DMS153 (cell line): ENCODE data around the gene YWHAE.
"Not testable (repeated sequence)": the region's sequence is repeated elsewhere in the genome, so short reads cannot be mapped to it uniquely, and the experiment has no call there.

Source experiments
- DNase-seq: peaks from one replicate; lab custom pipeline; 2025; lab: John Stamatoyannopoulos, UW

The YWHAE gene

DNA sequence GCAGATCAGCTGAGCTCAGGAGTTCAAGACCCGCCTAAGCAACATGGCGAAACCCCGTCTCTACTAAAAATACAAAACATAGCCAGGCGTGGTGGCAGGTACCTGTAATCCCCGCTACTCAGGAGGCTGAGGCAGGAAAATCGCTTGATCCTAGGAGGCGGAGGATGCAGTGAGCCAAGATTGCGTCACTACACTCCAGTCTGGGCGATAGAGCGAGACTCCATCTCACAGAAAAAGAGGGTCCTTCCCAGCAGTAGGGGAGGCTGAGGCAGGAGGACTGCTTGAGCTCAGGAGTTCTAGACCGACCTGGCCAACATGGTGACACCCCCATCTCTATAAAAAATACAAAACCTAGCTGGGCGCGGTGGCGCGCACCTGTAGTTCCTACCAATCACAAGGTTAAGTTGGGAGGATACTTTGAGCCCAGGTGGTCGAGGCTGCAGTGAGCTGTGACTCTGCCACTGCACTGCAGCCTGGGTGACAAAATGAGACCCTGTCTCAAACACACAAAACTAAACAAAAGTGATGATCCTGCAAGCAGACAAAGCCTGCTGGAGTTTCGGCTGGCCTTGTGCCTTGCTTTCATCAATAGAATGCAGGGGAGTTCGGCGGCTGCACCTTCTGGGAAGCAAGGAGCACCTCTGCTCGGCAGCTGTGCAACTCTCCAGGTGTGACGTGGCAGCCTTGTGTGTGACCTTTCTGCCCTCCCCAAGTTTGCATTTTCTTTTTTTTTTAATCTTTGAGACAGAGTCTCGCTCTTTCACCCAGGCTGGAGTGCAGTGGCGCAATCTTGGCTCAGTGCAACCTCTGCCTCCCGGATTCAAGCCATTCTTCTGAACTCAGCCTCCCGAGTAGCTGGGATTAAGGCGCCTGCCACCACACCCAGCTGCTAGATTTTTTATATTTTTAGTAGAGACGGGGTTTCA, 12.4 kb upstream of the YWHAE start:
- no peak for DNase-seq

DNA sequence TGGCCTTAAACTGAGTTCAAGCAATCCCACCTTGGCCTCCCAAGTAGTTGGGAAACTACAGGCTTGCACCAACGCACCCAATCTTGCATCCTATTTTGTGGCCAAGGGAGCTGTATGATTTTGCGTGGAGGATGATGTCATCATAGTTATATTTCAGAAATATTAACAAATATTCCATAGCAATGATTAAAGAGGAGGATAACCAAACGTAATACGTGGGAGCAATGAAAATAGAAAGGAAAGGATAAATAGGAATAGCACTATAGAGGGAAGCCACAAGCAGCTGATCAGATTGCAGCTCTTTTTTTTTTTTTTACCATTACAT, 2.2 kb upstream of the YWHAE start:
- no peak for DNase-seq

DNA sequence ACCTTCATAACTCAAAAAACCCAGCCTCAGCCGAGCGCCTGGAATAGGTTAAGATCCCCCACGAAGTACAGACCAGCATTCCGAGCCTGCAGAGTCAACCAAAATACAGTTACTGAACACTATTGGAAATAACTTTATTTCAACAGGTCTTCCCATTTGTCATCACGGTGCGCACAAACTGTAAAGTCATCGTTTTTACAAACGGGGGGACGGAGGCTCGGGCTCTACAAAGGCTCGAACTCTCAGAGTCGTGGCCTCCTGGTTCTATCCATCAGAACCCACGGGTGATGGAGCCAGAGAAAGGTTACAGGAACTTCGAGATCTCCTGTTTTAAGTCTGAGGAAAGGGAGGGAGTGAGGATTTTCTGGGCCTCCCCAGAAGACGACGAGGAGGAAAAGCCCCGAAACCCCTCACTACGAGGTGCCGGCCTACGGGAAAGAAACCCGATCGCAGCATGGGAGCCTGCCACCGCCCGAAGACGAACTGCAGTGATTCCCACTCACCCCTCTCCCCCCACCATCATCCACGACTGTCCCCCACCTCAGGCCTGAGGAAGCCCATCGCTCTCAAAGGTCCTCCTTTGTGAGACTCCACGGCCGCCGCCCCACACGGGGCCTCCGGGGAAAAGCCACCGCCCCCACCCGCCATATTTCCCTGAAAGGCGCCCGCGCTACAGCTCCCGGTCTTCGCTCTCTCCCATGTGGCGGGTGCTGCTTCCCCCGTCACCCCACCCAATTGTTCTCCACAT, 917 bp downstream of the YWHAE start:
- DNase-seq, result no peak

DNA sequence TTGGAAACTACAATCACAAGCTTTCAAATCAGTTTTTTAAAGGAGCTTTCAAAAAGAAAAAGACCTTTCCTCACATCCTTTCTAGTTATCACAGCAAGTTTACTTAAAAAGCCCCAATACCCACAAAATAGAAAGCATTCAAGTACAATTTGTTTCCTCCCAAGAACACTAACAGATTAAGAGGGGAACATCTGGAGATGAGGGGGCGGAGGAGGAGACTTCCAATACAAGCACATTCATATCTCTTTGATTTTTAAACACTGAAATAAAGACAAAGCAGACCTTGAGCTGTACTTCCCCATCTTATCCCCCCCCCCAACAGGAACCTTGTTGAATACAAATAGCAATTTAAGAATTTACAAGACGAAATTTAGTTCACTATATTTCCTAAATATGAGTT, 2.0 kb downstream of the YWHAE start:
- DNase-seq, result no peak

DNA sequence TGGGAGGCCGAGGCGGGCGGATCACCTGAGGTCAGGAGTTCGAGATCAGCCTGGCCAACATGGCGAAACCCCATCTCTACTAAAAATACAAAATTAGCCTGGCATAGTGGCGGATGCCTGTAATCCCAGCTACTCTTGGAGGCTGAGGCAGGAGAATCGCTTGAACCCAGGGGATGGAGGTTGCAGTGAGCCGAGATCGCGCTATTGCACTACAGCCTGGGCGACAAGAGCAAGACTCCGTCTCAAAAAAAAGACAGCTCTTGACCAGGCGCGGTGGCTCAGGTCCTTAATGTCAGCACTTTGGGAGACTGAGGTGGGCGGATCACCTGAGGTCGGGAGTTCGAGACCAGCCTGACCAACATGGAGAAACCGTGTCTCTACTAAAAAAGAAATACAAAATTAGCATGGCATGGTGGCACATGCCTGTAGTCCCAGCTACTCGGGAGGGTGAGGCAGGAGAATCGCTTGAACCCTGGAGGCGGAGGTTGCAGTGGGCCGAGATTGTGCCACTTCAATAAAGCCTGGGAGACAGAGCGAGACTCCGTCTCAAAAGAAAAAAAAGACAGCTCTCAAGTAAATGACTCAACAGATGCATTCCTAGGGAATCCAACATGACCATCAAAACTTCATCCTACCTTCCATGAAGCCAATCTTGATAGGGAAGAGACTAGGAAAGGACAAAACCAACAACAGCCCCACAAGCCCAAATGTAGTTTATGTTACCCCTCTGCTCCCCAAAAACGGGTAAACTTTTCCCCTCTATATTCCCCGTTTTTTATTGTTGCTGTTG, 4.0 kb downstream of the YWHAE start:
- not testable (repeated sequence) for DNase-seq

DNA sequence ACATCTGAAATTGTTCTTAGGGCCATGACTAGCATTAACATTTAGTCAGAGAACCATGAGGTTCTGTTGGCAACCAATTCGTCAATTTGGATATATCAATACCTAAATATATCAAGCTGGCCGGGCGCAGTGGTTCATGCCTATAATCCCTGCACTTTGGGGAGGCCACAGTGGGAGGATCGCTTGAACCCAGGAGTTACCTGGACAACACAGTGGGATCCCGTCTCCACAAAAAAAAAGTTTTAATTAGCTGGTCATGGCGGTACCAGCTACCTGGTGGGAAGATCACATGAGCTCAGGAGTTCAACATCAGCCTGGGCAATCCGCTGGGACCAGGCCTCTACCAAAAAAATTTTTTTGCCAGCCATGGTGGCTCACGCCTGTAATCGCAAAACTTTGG, 8.4 kb downstream of the YWHAE start:
- no peak for DNase-seq

DNA sequence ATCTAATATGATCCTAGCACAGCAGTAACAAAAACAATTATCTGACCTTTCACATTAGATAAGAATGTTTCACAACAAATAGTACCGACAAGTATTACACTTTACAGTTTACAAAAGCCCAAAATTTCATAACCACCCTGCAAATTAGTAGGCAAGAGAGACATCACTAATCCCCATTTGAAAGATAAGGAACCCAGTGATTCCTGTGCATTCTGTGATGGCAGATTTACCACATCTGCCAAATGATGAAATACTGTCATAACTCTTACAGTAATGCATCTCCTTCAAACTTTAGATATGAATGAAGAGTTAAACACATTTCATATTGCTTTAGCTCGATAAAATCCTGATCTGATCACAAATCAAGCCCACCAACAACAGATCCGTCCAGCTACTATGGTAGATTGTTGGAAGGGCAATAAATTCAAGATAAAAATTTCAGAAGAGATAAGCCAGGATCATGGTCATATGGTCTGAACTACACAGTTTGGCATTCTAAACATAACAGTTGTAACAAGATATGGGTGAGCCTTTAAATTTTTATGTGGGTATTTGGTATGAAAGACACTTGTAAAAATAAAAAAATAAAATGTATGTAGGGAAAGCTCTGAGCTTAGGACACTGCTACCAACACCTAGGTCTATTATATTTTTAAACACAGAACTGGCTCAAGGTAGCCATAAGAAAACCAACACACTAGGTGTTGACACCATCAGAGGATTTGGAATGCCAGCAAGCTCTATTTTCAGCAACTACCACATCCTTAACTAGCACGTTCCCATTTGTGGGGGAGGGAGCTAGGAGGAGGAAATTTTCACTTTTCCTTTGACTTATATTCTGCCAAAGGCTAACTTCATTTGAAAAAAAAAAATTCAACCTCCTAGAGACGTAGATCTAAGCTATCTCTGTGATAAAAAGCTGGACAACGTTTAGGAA, 9.3 kb downstream of the YWHAE start:
- no peak for DNase-seq

DNA sequence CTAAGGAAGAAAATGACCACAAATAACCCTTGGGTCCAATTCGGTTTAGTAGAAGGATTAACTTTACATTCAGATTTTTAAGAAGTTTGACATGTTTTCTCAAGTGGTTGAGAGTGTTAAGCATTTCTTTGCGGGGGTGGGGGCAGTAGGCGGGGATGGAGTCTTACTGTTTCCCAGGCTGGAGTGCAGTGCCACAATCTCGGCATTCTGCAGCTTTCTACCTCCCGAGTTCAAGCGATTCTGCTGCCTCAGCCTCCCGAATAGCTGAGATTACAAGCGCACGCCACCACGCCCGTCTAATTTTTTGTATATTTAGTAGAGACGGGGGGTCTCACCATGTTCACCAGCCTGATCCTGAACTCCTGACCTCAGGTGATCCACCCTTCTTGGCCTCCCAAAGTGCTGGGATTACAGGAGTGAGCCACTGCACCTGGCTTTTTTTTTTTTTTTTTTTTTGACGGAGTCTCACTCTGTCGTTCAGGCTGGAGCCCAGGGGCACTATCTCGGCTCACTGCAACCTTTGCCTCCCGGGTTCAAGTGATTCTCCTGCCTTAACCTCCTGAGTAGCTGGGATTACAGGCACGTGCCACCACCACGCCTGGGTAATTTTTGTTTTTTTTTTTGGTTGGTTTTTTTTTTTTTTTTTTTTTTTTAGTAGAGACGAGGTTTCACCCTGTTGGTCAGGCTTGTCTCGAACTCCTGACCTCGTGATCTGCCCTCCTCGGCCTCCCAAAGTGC, 12.4 kb downstream of the YWHAE start:
- DNase-seq, result not testable (repeated sequence)

DNA sequence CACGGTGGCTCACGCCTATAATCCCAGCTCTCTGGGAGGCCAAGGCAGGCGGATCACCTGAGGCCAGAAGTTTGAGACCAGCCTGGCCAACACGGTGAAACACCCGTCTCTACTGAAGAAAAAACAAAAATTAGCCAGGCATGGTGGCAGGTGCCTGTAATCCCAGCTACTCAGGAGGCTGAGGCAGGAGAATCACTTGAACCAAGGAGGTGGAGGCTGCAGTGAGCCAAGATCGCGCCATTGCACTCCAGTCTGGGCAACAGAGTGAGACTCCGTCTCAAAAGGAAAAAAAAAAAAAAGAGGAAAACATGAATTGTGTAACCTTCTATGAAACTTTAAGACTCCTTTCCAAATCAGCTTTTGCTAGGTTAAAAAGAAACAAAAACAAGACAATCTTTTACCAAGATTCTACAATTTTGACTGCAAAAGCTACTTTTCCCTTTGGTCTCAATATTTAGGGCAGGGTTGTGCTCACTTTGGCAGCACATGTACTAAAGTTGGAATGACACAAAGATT, 13.3 kb downstream of the YWHAE start:
- DNase-seq, result not testable (repeated sequence)

DNA sequence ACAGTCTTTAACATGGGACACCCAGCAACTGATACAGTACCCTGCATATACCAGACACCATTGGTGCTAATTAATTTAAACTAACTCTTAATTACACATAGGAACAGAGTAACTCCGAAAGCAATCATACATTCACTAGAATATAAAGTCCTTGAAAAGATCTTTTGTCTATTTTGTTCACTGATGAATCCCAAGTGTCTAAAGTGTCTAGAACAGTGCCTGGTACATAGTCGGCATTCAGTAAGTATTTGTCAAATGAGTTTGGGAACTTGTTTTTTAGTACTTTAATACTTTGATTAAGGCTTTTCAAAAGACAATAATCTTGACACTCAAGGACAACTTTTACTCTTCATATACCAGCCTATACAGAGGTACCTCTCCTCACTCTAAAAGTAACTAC, 13.8 kb downstream of the YWHAE start:
- no peak for DNase-seq

DNA sequence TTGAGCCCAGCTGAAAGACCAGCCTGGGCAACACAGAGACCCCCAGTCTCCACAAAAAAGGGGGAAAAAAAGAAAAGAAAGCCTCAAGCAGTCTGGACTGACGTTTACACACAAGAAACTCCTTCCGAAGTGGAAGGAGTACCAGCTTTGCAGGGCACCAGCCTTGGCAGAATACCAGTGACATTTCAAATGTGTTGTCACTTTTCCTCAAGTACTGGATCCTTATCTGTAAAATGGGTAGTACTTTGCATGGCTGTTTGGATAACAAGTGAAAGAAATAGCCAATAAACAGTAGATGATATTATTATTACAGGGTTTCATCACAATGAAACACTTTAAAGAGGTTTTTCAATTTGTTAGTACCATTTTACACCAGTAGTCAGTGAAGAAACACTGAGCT, 14.2 kb downstream of the YWHAE start:
- DNase-seq, result no peak

DNA sequence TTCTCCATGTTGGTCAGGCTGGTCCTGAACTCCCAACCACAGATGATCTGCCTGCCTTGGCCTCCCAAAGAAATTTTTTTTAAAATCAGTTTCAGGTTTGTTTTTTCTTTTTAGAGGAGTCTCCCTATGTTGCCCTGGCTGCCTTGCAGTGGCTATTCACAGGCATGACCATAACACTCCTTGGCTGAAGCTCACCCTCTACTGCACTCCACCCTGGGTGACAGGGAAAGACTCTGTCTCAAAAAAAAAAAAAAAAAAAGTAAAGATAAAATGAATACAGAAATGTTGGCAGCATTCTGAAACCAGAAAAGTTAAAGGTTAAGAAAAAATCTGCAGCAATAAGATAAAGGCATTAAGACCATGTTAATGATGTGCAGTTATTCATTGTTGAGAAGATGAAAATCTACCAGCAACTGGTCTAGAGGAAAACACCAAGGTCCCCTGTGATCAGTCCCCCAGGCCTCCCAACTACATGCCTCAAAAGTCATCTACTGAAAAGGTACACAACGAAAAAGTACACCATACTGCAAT, 15.1 kb downstream of the YWHAE start:
- DNase-seq, result no peak

DNA sequence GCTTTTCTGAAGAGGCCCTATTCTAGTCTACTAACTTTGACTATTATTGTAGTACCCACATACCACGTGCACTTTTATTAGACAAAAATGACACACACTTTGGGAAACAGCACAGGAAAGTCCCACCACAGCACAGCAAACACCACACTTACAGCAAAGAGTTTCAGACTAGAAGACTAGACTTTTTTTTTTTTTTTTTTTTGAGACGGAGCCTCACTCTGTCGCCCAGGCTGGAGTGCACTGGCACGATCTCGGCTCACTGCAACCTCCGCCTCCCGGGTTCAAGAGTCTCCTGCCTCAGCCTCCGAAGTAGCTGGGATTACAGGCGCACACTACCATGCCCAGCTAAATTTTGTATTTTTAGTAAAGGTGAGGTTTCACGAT, 20.1 kb downstream of the YWHAE start:
- DNase-seq, result no peak

DNA sequence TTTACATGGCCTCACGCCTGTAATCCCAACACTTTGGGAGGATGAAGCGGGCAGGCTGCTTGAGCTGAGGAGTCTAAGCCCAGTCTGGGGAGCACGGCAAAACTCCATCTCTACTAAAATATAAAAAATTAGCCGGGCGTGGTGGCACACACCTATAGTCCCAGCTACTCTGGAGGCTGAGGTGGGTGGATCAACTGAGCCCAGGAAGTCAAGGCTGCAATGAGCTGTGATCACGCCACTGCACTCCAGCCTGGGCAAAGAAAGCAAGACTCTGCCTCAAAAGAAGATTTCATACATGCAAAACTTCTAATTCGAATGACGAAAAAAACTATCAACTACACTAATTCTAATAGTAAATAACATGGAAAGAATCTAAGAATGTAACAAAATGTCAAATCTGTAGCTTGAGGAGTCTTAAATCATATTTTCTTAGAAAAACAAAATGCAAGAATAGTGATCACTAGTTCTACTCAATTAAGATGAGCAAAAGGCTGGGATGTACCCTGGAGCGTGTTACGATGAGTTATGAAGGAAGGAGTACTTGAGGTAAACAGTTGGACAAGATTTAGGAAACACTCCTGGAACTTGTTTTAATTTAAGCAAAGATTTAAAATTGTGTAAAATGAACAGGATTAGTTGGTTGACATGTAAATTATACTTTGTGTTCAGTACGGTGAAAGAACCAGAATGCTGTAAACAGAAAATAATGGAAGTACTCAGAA, 20.7 kb downstream of the YWHAE start:
- DNase-seq, result no peak

DNA sequence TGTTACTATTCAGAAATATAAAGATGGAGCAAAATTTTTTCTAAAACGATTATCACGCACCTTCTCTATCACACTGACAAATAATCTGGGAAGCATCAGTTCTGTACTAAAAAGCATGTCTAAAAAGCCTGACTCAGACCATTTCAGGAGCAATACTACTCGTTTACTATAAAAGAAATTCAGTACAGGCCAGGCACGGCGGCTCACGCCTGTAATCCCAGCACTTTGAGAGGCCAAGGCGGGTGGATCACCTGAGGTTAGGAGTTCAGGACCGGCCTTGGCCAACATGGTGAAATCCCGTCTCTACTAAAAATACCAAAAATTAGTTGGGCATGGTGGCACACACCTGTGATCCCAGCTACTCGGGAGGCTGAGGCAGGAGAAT, 21.6 kb downstream of the YWHAE start:
- DNase-seq, result not testable (repeated sequence)

DNA sequence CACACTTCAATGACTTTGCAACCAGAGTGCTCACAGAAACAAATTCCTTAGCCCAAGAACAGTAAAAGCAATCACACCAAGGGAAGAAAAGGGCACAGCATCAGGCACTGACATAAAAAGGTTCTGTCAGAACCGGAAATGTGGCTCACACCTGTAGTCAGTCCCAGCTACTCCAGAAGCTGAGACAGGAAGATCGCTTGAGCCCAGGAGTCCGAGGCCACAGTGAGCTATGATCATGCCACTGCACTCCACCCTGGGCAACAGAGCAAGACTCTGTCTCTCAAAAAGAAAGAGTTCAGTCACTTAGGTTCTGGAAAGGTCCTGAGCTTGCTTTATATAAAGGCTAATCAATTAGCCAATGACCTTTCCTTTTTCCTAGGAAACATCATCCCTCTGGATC, 22.7 kb downstream of the YWHAE start:
- DNase-seq, result no peak

DNA sequence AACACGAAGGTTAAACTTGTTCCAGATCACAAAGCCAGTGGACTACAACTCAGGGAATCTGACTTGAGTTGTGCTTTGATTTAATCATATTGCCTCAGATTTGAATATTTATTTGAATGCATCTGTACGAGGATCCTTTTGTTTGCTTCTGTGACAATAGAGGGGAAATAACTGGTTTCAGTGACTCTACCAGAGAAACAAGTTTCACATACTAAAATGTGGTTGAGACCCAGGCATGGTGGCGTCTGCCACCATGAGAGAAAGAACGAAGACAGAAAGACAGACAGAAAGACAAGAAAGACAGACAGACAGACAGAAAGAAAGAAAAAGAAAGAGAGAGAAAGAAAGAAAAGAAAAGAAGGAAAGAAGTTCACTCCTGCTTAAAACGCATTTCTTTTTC, 24.0 kb downstream of the YWHAE start:
- no peak for DNase-seq

DNA sequence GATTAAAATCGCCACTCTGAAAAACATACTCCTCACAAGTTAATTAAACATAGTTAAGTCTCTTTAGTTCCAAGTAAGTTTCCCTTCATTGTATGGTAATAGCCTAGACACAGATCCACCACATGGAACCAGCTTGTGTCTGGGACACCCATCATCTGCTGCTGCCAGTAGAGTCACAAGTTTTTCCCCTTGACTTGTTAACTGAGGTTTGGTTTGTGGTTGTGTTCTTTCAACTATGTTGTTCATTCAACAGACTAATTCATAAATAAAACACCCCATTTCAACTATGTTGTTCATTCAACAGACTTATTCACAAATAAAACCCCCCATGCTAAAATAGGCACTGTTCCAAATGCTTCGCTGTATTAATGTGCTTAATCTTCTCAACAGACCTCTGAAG, 24.4 kb downstream of the YWHAE start:
- DNase-seq, result no peak

DNA sequence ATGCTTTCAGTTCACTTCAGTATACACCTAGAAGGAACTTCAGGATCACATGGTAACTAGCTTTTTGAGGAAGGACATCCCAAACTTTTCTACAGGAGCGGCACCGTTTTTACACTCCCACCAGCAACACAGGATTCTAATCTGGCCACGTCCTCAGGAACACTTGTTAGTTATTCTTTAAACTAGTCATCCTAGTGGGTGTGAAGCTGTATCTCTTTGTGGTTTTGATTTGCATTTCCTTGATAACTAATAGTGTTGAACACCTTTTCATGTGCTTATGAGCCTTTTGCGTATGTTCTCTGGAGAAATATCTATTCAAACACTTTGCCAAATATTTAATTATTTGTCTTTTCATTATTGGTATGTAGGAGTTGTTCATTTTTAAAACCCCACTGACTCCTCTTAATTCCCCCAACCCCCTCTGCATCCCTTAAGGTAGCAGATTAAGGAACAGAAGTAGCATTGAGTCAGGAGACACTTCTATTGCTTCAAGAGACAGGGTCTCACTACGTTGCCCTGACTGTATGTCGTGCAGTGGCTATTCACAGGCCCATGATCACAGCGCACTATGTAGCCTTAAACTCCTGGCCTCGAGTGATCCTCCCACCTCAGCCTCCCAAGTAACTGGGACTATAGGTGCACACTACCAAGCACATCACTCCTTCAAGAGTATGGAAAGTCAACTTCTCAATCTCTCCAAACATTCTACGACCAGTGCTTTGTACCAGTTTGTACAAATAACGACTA, 25.4 kb downstream of the YWHAE start:
- no peak for DNase-seq
